K562 (cell line): ENCODE measurements around the gene MACROD2. TPM values are rescaled to one million over a fixed set of nuclear protein-coding genes. Genes with fewer than 3 reads are reported as not detected.

ENCODE experiments used
- ATAC-seq: fragments of 200-7000 bp; cut with Tn5 transposase; 3 replicates; pipeline ENCODE4 v1.9.1; 2020; ENCODE audit warnings: moderate library complexity
- BruUV-seq: library from RNA; stranded (reverse); fragments of 400-500 nt; replicated peaks from 2 replicates; lab custom pipeline; 2021; lab: Mats Ljungman, UMichigan
- CTCF ChIA-PET: fragments of 300-600 bp; formaldehyde crosslinking; extraction: SDS; loops from one replicate; lab custom pipeline; 2021; ENCODE audit warnings: low intra/inter-chr PET ratio; lab: Yijun Ruan, JAX
- POLR2A ChIA-PET: fragments of 300-600, 350-650 bp; sonication (Branson Sonifier 250); formaldehyde crosslinking; extraction: SDS; loops from one replicate; lab custom pipeline; 2021; ENCODE audit warnings: antibody characterized with exemption, inconsistent platforms; lab: Yijun Ruan, JAX
- DNase-seq, 4 experiments: peaks; one replicate each; pipeline versions ENCODE4 v3.0.0 to v3.0.0-alpha.2; 2011 to 2018; ENCODE audit warnings: low spot score in 3 of 4, mixed read lengths in 3 of 4; ENCODE audit errors: extremely low read depth in 1 of 4
- FAIRE-seq: peaks from 2 replicates; lab custom pipeline; 2011; peaks lifted over from hg19 to GRCh38; lab: Jason Lieb, UNC
- H2AFZ ChIP-seq: 2 replicates; pipeline ENCODE4 v1.6.0; 2011; ENCODE audit warnings: low read depth, low read length, control low read depth, inconsistent platforms
- H3K27ac ChIP-seq: fragments of 200-600 bp; 3 replicates; pipeline ENCODE4 v1.8.0; 2011; ENCODE audit warnings: low read depth, mild to moderate bottlenecking, control low read depth, inconsistent platforms, low read length, moderate library complexity, mixed read lengths; ENCODE audit errors: extremely low read depth
- H3K27me3 ChIP-seq, 2 experiments: fragments of 300-600 bp in 1 of 2; 2 replicates in 1 of 2; 3 replicates in 1 of 2; pipeline versions ENCODE4 v1.6.0 to v1.8.0; 2011; ENCODE audit warnings: inconsistent platforms in 2 of 2, low read length in 2 of 2, mild to moderate bottlenecking in 1 of 2, mixed read lengths in 1 of 2, moderate library complexity in 1 of 2; ENCODE audit not compliant: control insufficient read depth in 2 of 2, insufficient read depth in 2 of 2
- H3K36me3 ChIP-seq: fragments of 300-600 bp; 3 replicates; pipeline ENCODE4 v1.8.0; 2011; ENCODE audit warnings: mild to moderate bottlenecking, low read length, inconsistent platforms; ENCODE audit not compliant: control insufficient read depth, insufficient read depth
- H3K4me1 ChIP-seq, 2 experiments: fragments of 200-600 bp in 1 of 2; replicated peaks in 1 of 2; 2 replicates in 1 of 2; 3 replicates in 1 of 2; pipeline versions ENCODE4 v1.5.1 to v1.8.0; 2011; ENCODE audit warnings: inconsistent platforms in 2 of 2, low read length in 2 of 2, mild to moderate bottlenecking in 1 of 2, mixed read lengths in 1 of 2, moderate library complexity in 1 of 2; ENCODE audit not compliant: control insufficient read depth in 2 of 2, insufficient read depth in 2 of 2
- H3K4me2 ChIP-seq: 2 replicates; pipeline ENCODE4 v1.6.1; 2011; ENCODE audit warnings: low read length, control low read depth, inconsistent platforms, mixed read lengths; ENCODE audit not compliant: insufficient read depth
- H3K4me3 ChIP-seq: fragments of 200-600 bp; sonication (generic), shearing (Covaris generic); 2 replicates; pipeline ENCODE4 v1.5.1; 2016; ENCODE audit warnings: control low read depth, inconsistent platforms
- H3K79me2 ChIP-seq: fragments of 200-600 bp; 3 replicates; pipeline ENCODE4 v1.8.0; 2011; ENCODE audit warnings: low read length, inconsistent platforms; ENCODE audit not compliant: control insufficient read depth, insufficient read depth
- H3K9ac ChIP-seq, 2 experiments: 2 replicates each; pipeline versions ENCODE4 v1.6.0 to v1.6.1; 2011; ENCODE audit warnings: low read depth in 2 of 2, low read length in 2 of 2, control low read depth in 1 of 2, inconsistent platforms in 1 of 2, mild to moderate bottlenecking in 1 of 2, mixed read lengths in 1 of 2; ENCODE audit not compliant: insufficient read depth in 1 of 2
- H3K9me1 ChIP-seq: one replicate; pipeline ENCODE4 v1.6.0; 2011; ENCODE audit warnings: inconsistent platforms, mild to moderate bottlenecking, low read length, moderate library complexity; ENCODE audit not compliant: control insufficient read depth, insufficient read depth
- H3K9me3 ChIP-seq: replicated peaks from 2 replicates; pipeline ENCODE4 v1.5.1; 2011; ENCODE audit warnings: low read depth, low read length, inconsistent platforms; ENCODE audit not compliant: control insufficient read depth, insufficient read depth
- H4K20me1 ChIP-seq: replicated peaks from 2 replicates; pipeline ENCODE4 v1.6.1; 2011; ENCODE audit warnings: low read length, inconsistent platforms, mixed read lengths; ENCODE audit not compliant: control insufficient read depth, insufficient read depth
- BRCA1 ChIP-seq, 2 experiments: fragments of 450-650 bp in 1 of 2; sonication (generic) in 1 of 2; formaldehyde crosslinking in 1 of 2; IDR thresholded peaks; 2 replicates each; pipeline versions ENCODE4 v1.5.0 to v1.6.1; 2017 to 2020; ENCODE audit warnings: mild to moderate bottlenecking in 1 of 2, missing genetic modification reagents in 1 of 2
- CBX5 ChIP-seq: IDR thresholded peaks from 2 replicates; pipeline ENCODE4 v1.6.1; 2014; ENCODE audit warnings: low read depth, borderline replicate concordance
- CHD2 ChIP-seq: IDR thresholded peaks from 2 replicates; pipeline ENCODE4 v1.6.1; 2011; ENCODE audit warnings: low read depth, low read length
- CUX1 ChIP-seq: fragments of 200-800 bp; sonication (Bioruptor generic); IDR thresholded peaks from 2 replicates; pipeline ENCODE4 v1.6.1; 2016; ENCODE audit warnings: missing genetic modification characterization, missing compliant biosample characterization
- ELF2 ChIP-seq: fragments of 250-450 bp; sonication (Bioruptor Pico); IDR thresholded peaks from 2 replicates; pipeline ENCODE4 v1.5.0; 2021; ENCODE audit warnings: mild to moderate bottlenecking
- IFI16 ChIP-seq: fragments of 250-450 bp; sonication (Bioruptor Pico); IDR thresholded peaks from 2 replicates; pipeline ENCODE4 v2.1.2; 2022; ENCODE audit warnings: mild to moderate bottlenecking, inconsistent platforms
- IRF9 ChIP-seq: fragments of 450-650 bp; IDR thresholded peaks from 2 replicates; pipeline ENCODE4 v1.6.1; 2016; ENCODE audit warnings: missing biosample characterization, missing genetic modification characterization
- KDM1A ChIP-seq, 2 experiments: fragments of 450-650 bp; IDR thresholded peaks; 2 replicates each; pipeline ENCODE4 v1.6.1; 2016; ENCODE audit warnings: mild to moderate bottlenecking in 2 of 2
- NR2C2 ChIP-seq, 2 experiments: fragments of 200-800 bp in 1 of 2; sonication (Bioruptor generic) in 1 of 2; sonication (generic) in 1 of 2; formaldehyde crosslinking in 1 of 2; IDR thresholded peaks; 2 replicates each; pipeline versions ENCODE4 v1.6.1 to v1.8.0; 2016 to 2022; ENCODE audit warnings: mild to moderate bottlenecking in 1 of 2, missing compliant biosample characterization in 1 of 2, missing genetic modification characterization in 1 of 2, missing genetic modification reagents in 1 of 2
- POLR2H ChIP-seq: IDR thresholded peaks from 2 replicates; pipeline ENCODE4 v1.6.1; 2016; ENCODE audit warnings: missing genetic modification characterization, low read depth, mild to moderate bottlenecking, control low read depth, missing compliant biosample characterization, moderate library complexity
- RAD51 ChIP-seq: fragments of 450-650 bp; IDR thresholded peaks from 2 replicates; pipeline ENCODE4 v1.7.1; 2016; ENCODE audit warnings: low read depth, mild to moderate bottlenecking, borderline replicate concordance
- SETDB1 ChIP-seq: IDR thresholded peaks from one replicate; pipeline ENCODE4 v1.6.1; 2012; ENCODE audit warnings: low read length, control low read depth, inconsistent platforms
- ZNF408 ChIP-seq: fragments of 250-450 bp; sonication (Bioruptor Pico); IDR thresholded peaks from 2 replicates; pipeline ENCODE4 v1.4.0; 2020; ENCODE audit warnings: low read depth, mild to moderate bottlenecking, moderate library complexity
- ZNF696 ChIP-seq: fragments of 250-450 bp; sonication (Bioruptor Pico); conservative IDR thresholded peaks from 2 replicates; pipeline ENCODE4 v1.4.0; 2020; ENCODE audit warnings: mild to moderate bottlenecking, moderate library complexity
- ZNF740 ChIP-seq, 3 experiments: fragments of 200-800 bp in 1 of 3; sonication (Bioruptor generic) in 1 of 3; sonication (generic) in 1 of 3; formaldehyde crosslinking in 1 of 3; IDR thresholded peaks; 2 replicates each; pipeline versions ENCODE4 v1.6.1 to v1.8.0; 2016 to 2022; ENCODE audit warnings: mild to moderate bottlenecking in 2 of 3, missing compliant biosample characterization in 2 of 3, missing genetic modification characterization in 2 of 3, missing genetic modification reagents in 1 of 3
- WGBS: fragments of 100-300 bp; shearing (Covaris generic); methylation state at CpG from one replicate; pipeline ENCODE4 v1.1.6; 2016; ENCODE audit warnings: low coverage, mixed read lengths; ENCODE audit not compliant: insufficient coverage; ENCODE audit errors: missing lambda C conversion rate; 5-methylcytosine and 5-hydroxymethylcytosine counted together
- in situ Hi-C: fragments of 300-500 bp; cut with MboI; formaldehyde crosslinking; loops from 4 replicates; pipeline ENCODE4 v1.15.0; 2018; ENCODE audit warnings: inconsistent platforms, mixed read lengths
- intact Hi-C: fragments of 100-400 bp; cut with micrococcal nuclease; formaldehyde crosslinking; loops from 2 replicates; pipeline ENCODE4 v1.14.2; 2022
- polyA plus RNA-seq, 8 experiments: library from polyadenylated mRNA; depleted of rRNA in 4 of 8; stranded (reverse) in 5 of 8; unstranded in 3 of 8; fragments of >200 nt; fragmentation: Nextera tagmentation in 2 of 8; fragmentation: Illumina TruSeq in 1 of 8; extraction: Ambion mirVana in 2 of 8; extraction: Trizol in 1 of 8; gene quantifications; 2 replicates each; pipeline versions ENCODE4 v1.2.1 to v1.2.3, GENCODE V29; 2011 to 2014; ENCODE audit warnings: inconsistent platforms in 1 of 8, missing spikeins in 1 of 8
- total RNA-seq, 7 experiments: library from RNA; depleted of rRNA in 6 of 7; stranded (reverse); fragments of >200 nt in 6 of 7; fragmentation: Illumina TruSeq in 2 of 7; extraction: Trizol in 2 of 7; gene quantifications; 2 replicates each; pipeline versions ENCODE4 v1.2.1 to v1.2.3, GENCODE V29; 2011 to 2021; ENCODE audit warnings: low replicate concordance in 1 of 7

The MACROD2 gene
- total and polyA plus RNA-seq, 9 of the 15 experiments (the other 6 are each of a cell fraction or from before 2014, with no cell fraction given), result not detected

DNA sequence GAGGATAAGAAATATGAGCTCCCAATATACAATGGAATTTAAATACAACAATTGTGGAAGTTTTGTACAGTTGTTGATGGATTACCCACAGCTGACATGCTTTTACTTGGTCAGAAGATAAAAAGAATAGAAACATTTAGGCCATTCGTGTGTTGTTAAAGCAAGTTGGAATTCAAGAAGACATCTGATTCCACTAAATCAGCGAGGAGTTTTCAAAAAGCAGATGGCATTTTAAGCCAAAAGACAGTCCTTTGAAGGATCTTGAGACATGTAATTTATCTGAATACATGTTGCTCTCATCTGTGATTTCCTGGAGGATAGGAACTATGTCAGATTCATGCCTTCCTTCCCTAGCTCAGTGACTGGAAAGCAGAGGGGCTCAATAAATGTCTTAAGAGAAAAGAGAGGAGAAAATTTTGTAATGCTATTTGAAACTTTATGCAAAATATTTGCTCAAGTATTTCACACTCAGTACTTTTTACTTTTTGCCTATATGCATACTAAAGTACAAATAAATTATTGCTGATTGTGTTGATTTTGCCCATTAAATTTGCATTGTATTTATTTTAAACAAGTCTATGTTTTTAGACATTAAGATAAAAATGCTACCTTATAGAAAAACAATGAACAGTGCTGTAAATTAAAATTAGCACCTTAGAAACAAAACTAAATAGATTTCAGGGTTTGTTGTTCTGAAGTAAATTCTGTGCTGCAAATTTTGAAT, 1075.9 kb downstream of the MACROD2 start:
- ATAC-seq (no peak), DNase-seq (no peak), FAIRE-seq (no peak)
- H3K9ac ChIP-seq, result no peak overlapping the region
- H4K20me1 ChIP-seq, result no peaks in the 10 kb centered on the region
- no peak overlapping the region for H2AFZ ChIP-seq
- POLR2A ChIA-PET, result no interaction called here
- H3K4me1 ChIP-seq, result no peaks in the 10 kb centered on the region
- H3K9me3 ChIP-seq, result no peaks in the 10 kb centered on the region
- no peaks in the 10 kb centered on the region for H3K36me3 ChIP-seq
- H3K79me2 ChIP-seq, result no peaks in the 10 kb centered on the region
- no peak overlapping the region for H3K4me2 ChIP-seq
- H3K27me3 ChIP-seq, result no peaks in the 10 kb centered on the region
- H3K27ac ChIP-seq, result no peak overlapping the region
- no peak overlapping the region for H3K4me3 ChIP-seq
- in situ Hi-C loops, result no loop called here
- H3K9me1 ChIP-seq, result no peaks in the 10 kb centered on the region
- BruUV-seq, result no TSS peak
- CTCF ChIA-PET, result no interaction called here
- intact Hi-C loops, result no loop called here
- 0% methylated on average over 2 of the region's 2 CpGs for WGBS
- TF ChIP-seq IRF9 (tag) (no peak), SETDB1 (no peak), CHD2 (no peak), NR2C2 (CRISPR knock-in tag; IDR thresholded peaks at IDR 0.05) (no peak), NR2C2 (tag; IDR thresholded peaks at IDR 0.05) (no peak), KDM1A (IDR thresholded peaks at IDR 0.05) (no peak), ZNF408 (CRISPR knock-in tag) (no peak), CUX1 (CRISPR knock-in tag) (no peak), BRCA1 (IDR thresholded peaks at IDR 0.05) (no peak), BRCA1 (CRISPR knock-in tag; IDR thresholded peaks at IDR 0.05) (no peak), CBX5 (no peak), IFI16 (CRISPR knock-in tag) (no peak), ZNF696 (CRISPR knock-in tag) (no peak), ELF2 (no peak), RAD51 (no peak), ZNF740 (CRISPR knock-in tag; IDR thresholded peaks at IDR 0.05) (no peak), ZNF740 (tag; IDR thresholded peaks at IDR 0.05) (no peak), POLR2H (tag) (no peak)
